Pancreas (tissue), 10 donors: ENCODE results near the gene SLC35G2. TPM values are rescaled to one million over a fixed set of nuclear protein-coding genes. Genes with fewer than 3 reads are reported as not detected.
"Not testable (repeated sequence)": the region's sequence is repeated elsewhere in the genome, so short reads cannot be mapped to it uniquely, and the experiment has no call there.

Experiments
- ATAC-seq, 4 donors: fragments of 200-7000 bp; cut with Tn5 transposase; one replicate each; pipeline versions ENCODE4 v1.8.0 to v1.9.1; 2020; ENCODE audit warnings: mild to moderate bottlenecking in 4 of 4, moderate library complexity in 4 of 4
- DNase-seq, 6 donors: peaks; one replicate each; pipeline ENCODE4 v3.0.0-alpha.2; 2020
- FAIRE-seq: peaks from 2 replicates; lab custom pipeline; 2012; peaks lifted over from hg19 to GRCh38; lab: Jason Lieb, UNC
- H3K27ac ChIP-seq, 4 donors: fragments of 200-600 bp; sonication (generic); 1 replicate in 3 of 4; 2 replicates in 1 of 4; pipeline versions ENCODE4 v1.5.0 to v1.8.0; 2020
- H3K27me3 ChIP-seq, 4 donors: fragments of 200-600 bp; one replicate each; pipeline ENCODE4 v1.8.0; 2021
- H3K36me3 ChIP-seq, 3 donors: fragments of 200-600 bp; sonication (generic) in 1 of 3; one replicate each; pipeline versions ENCODE4 v1.5.0 to v1.8.0; 2020 to 2021
- H3K4me1 ChIP-seq, 3 donors: fragments of 200-600 bp; one replicate each; pipeline ENCODE4 v1.8.0; 2021
- H3K4me3 ChIP-seq, 4 donors: fragments of 200-600 bp; sonication (generic) in 2 of 4; one replicate each; pipeline versions ENCODE4 v1.5.0 to v1.8.0; 2020 to 2021
- H3K9me3 ChIP-seq, 4 donors: fragments of 200-600 bp; one replicate each; pipeline ENCODE4 v1.8.0; 2021
- CTCF ChIP-seq, 4 donors: fragments of 200-600 bp; sonication (generic) in 3 of 4; IDR thresholded peaks; one replicate each; pipeline versions ENCODE4 v1.5.0 to v1.8.0; 2021; ENCODE audit warnings: antibody characterized with exemption in 4 of 4
- WGBS, 2 donors: extraction: QIAGEN DNeasy Blood & Tissue Kit; methylation state at CpG; one replicate each; pipeline ENCODE4 v1.1.7; 2013; 5-methylcytosine and 5-hydroxymethylcytosine counted together
- intact Hi-C, 3 donors: fragments of 100-400 bp; cut with DNase I; formaldehyde crosslinking; loops; one replicate each; pipeline versions ENCODE4 v1.11.1 to v1.14.2; 2022
- polyA plus RNA-seq, 2 donors: library from polyadenylated mRNA; stranded (reverse); fragments of 200-250 nt; gene quantifications; one replicate each; pipeline ENCODE4 v1.2.3, GENCODE V29; 2013
- total RNA-seq, 6 donors: library from RNA; stranded (reverse); fragmentation: NEBNext Ultra II Directional in 4 of 6; extraction: Animal tissue kit (Norgen Biotek cat#: 25700) in 4 of 6; gene quantifications; one replicate each; pipeline versions ENCODE4 v1.2.1 to v1.2.4, GENCODE V29; 2021 to 2023
- donor health status: healthy with polysubstance abuse.
- donor health status: DM: no; HTN: no; CAD: no; lungs with moderate emphysema.
- donor health status: DM: no; HTN: no; CAD: no.
- donor health status: control.
- donor health status: control.
- donor health status: Bipolar disorder and iron deficiency.
- donor health status: DM: yes; HTN: yes; CAD: no.
- donor health status: DM: no; HTN: no; CAD: no.
- donor health status: DM: no; HTN: no; CAD: no.
- donor health status: DM: yes; HTN: yes; CAD: no.

SLC35G2 gene
- total and polyA plus RNA-seq, 8 donors = 1.5 to 8.9 (median 3.2) TPM

DNA sequence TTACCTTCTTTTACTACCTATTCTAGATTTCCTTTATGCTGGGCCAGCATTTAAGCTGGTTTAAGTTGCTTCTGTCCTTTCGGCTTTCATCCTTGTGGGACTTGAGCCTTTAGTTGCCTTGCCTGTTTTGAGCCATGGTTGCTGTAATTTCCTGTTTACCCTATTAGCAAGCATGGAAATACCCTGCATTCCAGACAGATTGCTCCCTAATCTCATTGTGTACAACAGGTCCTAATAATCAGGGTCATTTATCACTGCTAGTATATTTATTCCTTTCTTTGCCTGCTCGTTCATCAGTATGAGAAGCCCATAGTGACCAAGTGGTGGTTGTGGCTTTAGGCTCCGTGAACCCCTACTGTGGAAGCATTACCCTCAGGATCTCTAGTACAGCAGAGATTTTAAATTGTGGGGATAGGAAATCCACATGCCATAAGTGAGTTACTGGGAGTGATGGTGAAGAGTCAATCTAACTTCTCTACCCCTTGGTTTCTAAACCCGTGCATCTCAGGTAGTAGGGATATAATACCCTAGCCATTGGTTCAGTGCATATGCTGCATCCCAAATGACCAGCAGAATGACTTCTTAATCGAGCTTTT, 75.0 kb downstream of the SLC35G2 start:
- H3K4me3 ChIP-seq = no peak overlapping the region
- H3K4me1 ChIP-seq = peaks cover 0 to 16% (median 12%) of the 10 kb centered on the region in 3 donors
- no peak for TF ChIP-seq CTCF (IDR thresholded peaks at IDR 0.05)
- H3K9me3 ChIP-seq = no peaks in the 10 kb centered on the region
- ATAC-seq (peak in 3 of 4 donors; percentile 68 to 93 (median 78)), FAIRE-seq (no peak), DNase-seq (no peak)
- intact Hi-C loops = no loop called here
- WGBS, 2 donors = 52 to 53% methylated on average over 5 of the region's 5 CpGs
- peak overlapping the region in 2 of 4 donors; percentile 3 to 52 for H3K27ac ChIP-seq
- no peaks in the 10 kb centered on the region for H3K27me3 ChIP-seq
- no peaks in the 10 kb centered on the region for H3K36me3 ChIP-seq

GRCh38 chr3:136897171-136897570, 78.2 kb downstream of the SLC35G2 start:
- DNase-seq, H3K27ac ChIP-seq, H3K27me3 ChIP-seq, H3K4me3 ChIP-seq, FAIRE-seq, intact Hi-C loops, H3K9me3 ChIP-seq, ATAC-seq, H3K36me3 ChIP-seq: not testable (repeated sequence)
- H3K4me1 ChIP-seq = peaks cover 0 to 16% (median 12%) of the 10 kb centered on the region in 3 donors
- 83 to 96% methylated on average over 1 of the region's 1 CpG for WGBS, 2 donors

- ATAC-seq (no peak), FAIRE-seq (no peak), DNase-seq (no peak)
- no peak overlapping the region for H3K27ac ChIP-seq
- H3K9me3 ChIP-seq = no peaks in the 10 kb centered on the region
- H3K36me3 ChIP-seq = no peaks in the 10 kb centered on the region
- peaks cover 0 to 14% (median 9%) of the 10 kb centered on the region in 3 donors for H3K4me1 ChIP-seq
- no peak overlapping the region for H3K4me3 ChIP-seq
- 86 to 87% methylated on average over 4 of the region's 4 CpGs for WGBS, 2 donors
- intact Hi-C loops = no loop called here
- no peak for TF ChIP-seq CTCF (IDR thresholded peaks at IDR 0.05)
- no peaks in the 10 kb centered on the region for H3K27me3 ChIP-seq
Measured at GRCh38 chr3:136898549-136898948, 79.6 kb downstream of the SLC35G2 start.

DNA sequence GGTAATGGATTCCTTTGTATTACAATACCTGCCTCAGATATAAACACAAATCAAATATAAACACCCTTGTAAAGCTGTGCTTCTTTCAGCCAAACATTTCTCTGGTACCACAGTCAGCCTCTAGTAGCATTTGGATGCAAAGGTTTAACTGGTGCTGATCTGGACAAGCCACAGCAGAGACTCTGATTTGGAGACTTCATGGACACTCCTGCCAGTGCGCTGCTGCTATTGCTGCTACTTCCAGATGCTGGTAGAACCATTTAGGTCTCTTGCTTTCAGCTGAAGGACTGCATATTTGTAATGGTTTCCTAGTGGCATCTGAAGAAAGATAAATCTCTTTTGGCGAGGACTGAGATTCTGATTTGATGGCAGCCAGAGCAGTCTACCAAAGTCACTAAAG, 80.0 kb downstream of the SLC35G2 start:
- DNase-seq (no peak), ATAC-seq (no peak), FAIRE-seq (no peak)
- intact Hi-C loops = no loop called here
- WGBS, 2 donors = 92% methylated on average over 2 of the region's 2 CpGs
- H3K36me3 ChIP-seq = no peaks in the 10 kb centered on the region
- H3K4me1 ChIP-seq = peaks cover 0 to 10% (median 4%) of the 10 kb centered on the region in 3 donors
- no peak overlapping the region for H3K27ac ChIP-seq
- no peaks in the 10 kb centered on the region for H3K9me3 ChIP-seq
- no peaks in the 10 kb centered on the region for H3K27me3 ChIP-seq
- H3K4me3 ChIP-seq = no peak overlapping the region
- TF ChIP-seq CTCF (IDR thresholded peaks at IDR 0.05) = no peak

GRCh38 chr3:136899622-136900158, 80.8 kb downstream of the SLC35G2 start:
- no peak for FAIRE-seq
- no peak for TF ChIP-seq CTCF (IDR thresholded peaks at IDR 0.05)
- Histone ChIP-seq H3K36me3 (no peaks in the 10 kb centered on the region), H3K27me3 (no peaks in the 10 kb centered on the region), H3K4me3 (no peak overlapping the region), H3K4me1 (peaks cover 0 to 3% (median 2%) of the 10 kb centered on the region in 3 donors), H3K27ac (no peak overlapping the region), H3K9me3 (peaks cover 0 to 4% (median 0%) of the 10 kb centered on the region in 4 donors)
- no peak for DNase-seq
- peak in 1 of 4 donors; percentile 50 for ATAC-seq
- WGBS, 2 donors = 73 to 80% methylated on average over 2 of the region's 2 CpGs
- intact Hi-C loops = no loop called here

GRCh38 chr3:136900694-136901093, 81.8 kb downstream of the SLC35G2 start:
- H3K27me3 ChIP-seq, H3K27ac ChIP-seq, H3K36me3 ChIP-seq, FAIRE-seq, DNase-seq, H3K4me3 ChIP-seq, intact Hi-C loops, H3K9me3 ChIP-seq, H3K4me1 ChIP-seq: not testable (repeated sequence)
- peak in 1 of 4 donors; percentile 47 for ATAC-seq
- 96 to 97% methylated on average over 1 of the region's 1 CpG for WGBS, 2 donors
